HEK293 (cell line): ENCODE measurements around the gene TP53BP1.

Source experiments
- CTCF ChIA-PET: fragments of 350-600 bp; formaldehyde crosslinking; extraction: SDS; loops from one replicate; lab custom pipeline; 2021; ENCODE audit warnings: antibody characterized with exemption; lab: Yijun Ruan, JAX
- POLR2A ChIA-PET: fragments of 300-600 bp; formaldehyde crosslinking; extraction: SDS; loops from one replicate; lab custom pipeline; 2020; ENCODE audit warnings: antibody characterized with exemption, inconsistent platforms; lab: Yijun Ruan, JAX
- H3K27ac ChIP-seq: fragments of 200-500 bp; sonication (Bioruptor generic); 2 replicates; pipeline ENCODE4 v1.5.1; 2014; ENCODE audit warnings: low read depth, low read length, control low read depth, inconsistent platforms; ENCODE audit errors: extremely low read depth
- H3K36me3 ChIP-seq, 2 experiments: fragments of 200-500 bp in 1 of 2; sonication (Bioruptor generic) in 1 of 2; 1 replicate in 1 of 2; 2 replicates in 1 of 2; pipeline ENCODE4 v1.5.1; 2014 to 2017; ENCODE audit warnings: inconsistent platforms in 2 of 2, low read length in 2 of 2; ENCODE audit not compliant: control insufficient read depth in 2 of 2, insufficient read depth in 1 of 2
- H3K4me1 ChIP-seq: fragments of 200-500 bp; sonication (Bioruptor generic); 2 replicates; pipeline ENCODE4 v1.5.1; 2014; ENCODE audit warnings: mild to moderate bottlenecking, low read length, inconsistent platforms; ENCODE audit not compliant: control insufficient read depth, insufficient read depth
- H3K4me3 ChIP-seq: 2 replicates; pipeline ENCODE4 v1.5.1; 2011; ENCODE audit warnings: low read depth, mild to moderate bottlenecking, control low read depth, low read length, moderate library complexity
- H3K9me3 ChIP-seq: fragments of 200-500 bp; sonication (Bioruptor generic); 2 replicates; pipeline ENCODE4 v1.5.1; 2014; ENCODE audit warnings: low read depth, low read length, inconsistent platforms; ENCODE audit not compliant: control insufficient read depth, insufficient read depth
- IKZF3 ChIP-seq: fragments of 450-650 bp; IDR thresholded peaks from 2 replicates; pipeline ENCODE4 v1.5.0; 2018; ENCODE audit warnings: missing biosample characterization, mild to moderate bottlenecking, missing genetic modification characterization, moderate library complexity
- MYNN ChIP-seq: fragments of 450-650 bp; formaldehyde crosslinking; IDR thresholded peaks from 2 replicates; pipeline ENCODE4 v1.5.1; 2016; ENCODE audit warnings: missing biosample characterization, missing genetic modification characterization, borderline replicate concordance
- TCF7L2 ChIP-seq: IDR thresholded peaks from 2 replicates; pipeline ENCODE4 v1.6.1; 2011; ENCODE audit warnings: low read depth, mild to moderate bottlenecking, inconsistent platforms, low read length, moderate library complexity, borderline replicate concordance
- ZBTB1 ChIP-seq: fragments of 450-650 bp; formaldehyde crosslinking; IDR thresholded peaks from 2 replicates; pipeline ENCODE4 v1.5.1; 2016; ENCODE audit warnings: missing biosample characterization, missing genetic modification characterization
- ZBTB17 ChIP-seq: fragments of 450-650 bp; formaldehyde crosslinking; IDR thresholded peaks from 2 replicates; pipeline ENCODE4 v1.5.1; 2016; ENCODE audit warnings: missing biosample characterization, missing genetic modification characterization
- ZBTB20 ChIP-seq: fragments of 450-650 bp; formaldehyde crosslinking; IDR thresholded peaks from 2 replicates; pipeline ENCODE4 v1.5.1; 2016; ENCODE audit warnings: missing biosample characterization, missing genetic modification characterization
- ZIC2 ChIP-seq: fragments of 450-650 bp; formaldehyde crosslinking; IDR thresholded peaks from 2 replicates; pipeline ENCODE4 v1.5.1; 2016; ENCODE audit warnings: missing biosample characterization, missing genetic modification characterization
- ZNF138 ChIP-seq: fragments of 450-650 bp; formaldehyde crosslinking; IDR thresholded peaks from 2 replicates; pipeline ENCODE4 v1.5.1; 2016; ENCODE audit warnings: missing biosample characterization, missing genetic modification characterization, borderline replicate concordance
- ZNF2 ChIP-seq: fragments of 450-650 bp; formaldehyde crosslinking; IDR thresholded peaks from 2 replicates; pipeline ENCODE4 v1.5.1; 2016; ENCODE audit warnings: missing biosample characterization, missing genetic modification characterization
- ZNF302 ChIP-seq: fragments of 450-650 bp; formaldehyde crosslinking; IDR thresholded peaks from 2 replicates; pipeline ENCODE4 v1.5.1; 2016; ENCODE audit warnings: missing biosample characterization, missing genetic modification characterization, low read depth
- ZNF366 ChIP-seq: fragments of 450-650 bp; formaldehyde crosslinking; conservative IDR thresholded peaks from 2 replicates; pipeline ENCODE4 v1.5.1; 2016; ENCODE audit warnings: missing biosample characterization, missing genetic modification characterization
- ZNF391 ChIP-seq: fragments of 450-650 bp; formaldehyde crosslinking; IDR thresholded peaks from 2 replicates; pipeline ENCODE4 v1.5.1; 2016; ENCODE audit warnings: low read depth, missing biosample characterization, missing genetic modification characterization, borderline replicate concordance
- ZNF585B ChIP-seq: fragments of 450-650 bp; formaldehyde crosslinking; IDR thresholded peaks from 2 replicates; pipeline ENCODE4 v1.5.1; 2016; ENCODE audit warnings: missing biosample characterization, missing genetic modification characterization
- ZNF701 ChIP-seq: fragments of 450-650 bp; formaldehyde crosslinking; IDR thresholded peaks from 2 replicates; pipeline ENCODE4 v1.5.1; 2016; ENCODE audit warnings: missing biosample characterization, missing genetic modification characterization
- ZNF76 ChIP-seq: fragments of 450-650 bp; formaldehyde crosslinking; IDR thresholded peaks from 2 replicates; pipeline ENCODE4; 2016; ENCODE audit warnings: low read depth, missing biosample characterization, missing genetic modification characterization, borderline replicate concordance
- ZNF776 ChIP-seq: fragments of 450-650 bp; formaldehyde crosslinking; IDR thresholded peaks from 2 replicates; pipeline ENCODE4 v1.5.0; 2017; ENCODE audit warnings: missing biosample characterization, missing genetic modification characterization, borderline replicate concordance
- ZNF785 ChIP-seq: fragments of 450-650 bp; formaldehyde crosslinking; IDR thresholded peaks from 2 replicates; pipeline ENCODE4 v1.5.1; 2016; ENCODE audit warnings: missing biosample characterization, missing genetic modification characterization
- ZSCAN23 ChIP-seq: fragments of 450-650 bp; formaldehyde crosslinking; IDR thresholded peaks from 2 replicates; pipeline ENCODE4 v1.5.1; 2016; ENCODE audit warnings: missing biosample characterization, missing genetic modification characterization
- TF ChIP-seq, protein P1 (sequence below): fragments of 450-650 bp; formaldehyde crosslinking; conservative IDR thresholded peaks from 2 replicates; pipeline ENCODE4 v1.5.1; 2016; ENCODE audit warnings: low read depth, missing biosample characterization, missing genetic modification characterization
- TF ChIP-seq, protein P2 (sequence below): fragments of 450-650 bp; formaldehyde crosslinking; IDR thresholded peaks from 2 replicates; pipeline ENCODE4 v1.5.1; 2016; ENCODE audit warnings: missing biosample characterization, missing genetic modification characterization
- TF ChIP-seq, protein P3 (sequence below): fragments of 450-650 bp; IDR thresholded peaks from 2 replicates; pipeline ENCODE4 v1.5.1; 2018; ENCODE audit warnings: missing biosample characterization, missing genetic modification characterization

TP53BP1 gene

DNA sequence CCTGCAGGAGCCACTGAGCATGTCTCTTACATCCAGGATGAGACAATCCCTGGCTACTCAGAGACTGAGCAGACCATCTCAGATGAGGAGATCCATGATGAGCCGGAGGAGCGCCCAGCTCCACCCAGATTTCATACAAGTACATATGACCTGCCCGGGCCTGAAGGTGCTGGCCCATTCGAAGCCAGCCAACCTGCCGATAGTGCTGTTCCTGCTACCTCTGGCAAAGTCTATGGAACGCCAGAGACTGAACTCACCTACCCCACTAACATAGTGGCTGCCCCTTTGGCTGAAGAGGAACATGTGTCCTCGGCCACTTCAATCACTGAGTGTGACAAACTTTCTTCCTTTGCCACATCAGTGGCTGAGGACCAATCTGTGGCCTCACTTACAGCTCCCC, 30.7 kb upstream of the TP53BP1 start (continued):
- no peak for TF ChIP-seq ZNF585B

- CTCF ChIA-PET = interaction anchor here (1.9 kb wide), 1 partner anchor 8 kb away, joined by 11 read pairs; no protein-coding TSS in a partner anchor
- H3K27ac ChIP-seq = no peak overlapping the region
- H3K36me3 ChIP-seq = peaks cover 0 to 50% of the 10 kb centered on the region in 2 experiments; a peak in 1 of 3 replicates
- peaks cover 6% of the 10 kb centered on the region; the same call in 1 of the 2 replicates for H3K4me1 ChIP-seq
- POLR2A ChIA-PET = no interaction called here
- TF ChIP-seq ZNF76 (no peak), TCF7L2 (no peak), ZSCAN23 (tag by site-specific recombination) (no peak), ZNF366 (no peak), ZBTB17 (tag by site-specific recombination) (no peak), ZNF776 (tag by site-specific recombination) (no peak), ZBTB20 (no peak), ZNF302 (tag by site-specific recombination) (no peak), ZNF701 (no peak)
- TF ChIP-seq, protein P1, sequence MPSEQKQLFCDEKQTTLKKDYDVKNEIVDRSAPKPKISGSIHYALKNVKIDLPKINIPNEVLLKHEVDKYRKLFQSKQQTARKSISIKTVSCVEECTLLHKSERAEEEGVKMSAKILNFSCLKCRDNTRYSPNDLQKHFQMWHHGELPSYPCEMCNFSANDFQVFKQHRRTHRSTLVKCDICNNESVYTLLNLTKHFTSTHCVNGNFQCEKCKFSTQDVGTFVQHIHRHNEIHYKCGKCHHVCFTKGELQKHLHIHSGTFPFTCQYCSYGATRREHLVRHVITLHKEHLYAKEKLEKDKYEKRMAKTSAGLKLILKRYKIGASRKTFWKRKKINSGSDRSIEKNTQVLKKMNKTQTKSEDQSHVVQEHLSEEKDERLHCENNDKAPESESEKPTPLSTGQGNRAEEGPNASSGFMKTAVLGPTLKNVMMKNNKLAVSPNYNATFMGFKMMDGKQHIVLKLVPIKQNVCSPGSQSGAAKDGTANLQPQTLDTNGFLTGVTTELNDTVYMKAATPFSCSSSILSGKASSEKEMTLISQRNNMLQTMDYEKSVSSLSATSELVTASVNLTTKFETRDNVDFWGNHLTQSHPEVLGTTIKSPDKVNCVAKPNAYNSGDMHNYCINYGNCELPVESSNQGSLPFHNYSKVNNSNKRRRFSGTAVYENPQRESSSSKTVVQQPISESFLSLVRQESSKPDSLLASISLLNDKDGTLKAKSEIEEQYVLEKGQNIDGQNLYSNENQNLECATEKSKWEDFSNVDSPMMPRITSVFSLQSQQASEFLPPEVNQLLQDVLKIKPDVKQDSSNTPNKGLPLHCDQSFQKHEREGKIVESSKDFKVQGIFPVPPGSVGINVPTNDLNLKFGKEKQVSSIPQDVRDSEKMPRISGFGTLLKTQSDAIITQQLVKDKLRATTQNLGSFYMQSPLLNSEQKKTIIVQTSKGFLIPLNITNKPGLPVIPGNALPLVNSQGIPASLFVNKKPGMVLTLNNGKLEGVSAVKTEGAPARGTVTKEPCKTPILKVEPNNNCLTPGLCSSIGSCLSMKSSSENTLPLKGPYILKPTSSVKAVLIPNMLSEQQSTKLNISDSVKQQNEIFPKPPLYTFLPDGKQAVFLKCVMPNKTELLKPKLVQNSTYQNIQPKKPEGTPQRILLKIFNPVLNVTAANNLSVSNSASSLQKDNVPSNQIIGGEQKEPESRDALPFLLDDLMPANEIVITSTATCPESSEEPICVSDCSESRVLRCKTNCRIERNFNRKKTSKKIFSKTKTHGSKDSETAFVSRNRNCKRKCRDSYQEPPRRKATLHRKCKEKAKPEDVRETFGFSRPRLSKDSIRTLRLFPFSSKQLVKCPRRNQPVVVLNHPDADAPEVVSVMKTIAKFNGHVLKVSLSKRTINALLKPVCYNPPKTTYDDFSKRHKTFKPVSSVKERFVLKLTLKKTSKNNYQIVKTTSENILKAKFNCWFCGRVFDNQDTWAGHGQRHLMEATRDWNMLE = no peak
- TF ChIP-seq, all 188 proteins: peak for 0
- H3K9me3 ChIP-seq = no peaks in the 10 kb centered on the region
- H3K4me3 ChIP-seq = no peak overlapping the region
Measured at GRCh38 chr15:43522247-43522646, 29.3 kb upstream of the TP53BP1 start.

- H3K4me1 ChIP-seq = peaks cover 7% of the 10 kb centered on the region; the same call in 1 of the 2 replicates
- no peaks in the 10 kb centered on the region for H3K9me3 ChIP-seq
- CTCF ChIA-PET = no interaction called here
- TF ChIP-seq, protein P2, sequence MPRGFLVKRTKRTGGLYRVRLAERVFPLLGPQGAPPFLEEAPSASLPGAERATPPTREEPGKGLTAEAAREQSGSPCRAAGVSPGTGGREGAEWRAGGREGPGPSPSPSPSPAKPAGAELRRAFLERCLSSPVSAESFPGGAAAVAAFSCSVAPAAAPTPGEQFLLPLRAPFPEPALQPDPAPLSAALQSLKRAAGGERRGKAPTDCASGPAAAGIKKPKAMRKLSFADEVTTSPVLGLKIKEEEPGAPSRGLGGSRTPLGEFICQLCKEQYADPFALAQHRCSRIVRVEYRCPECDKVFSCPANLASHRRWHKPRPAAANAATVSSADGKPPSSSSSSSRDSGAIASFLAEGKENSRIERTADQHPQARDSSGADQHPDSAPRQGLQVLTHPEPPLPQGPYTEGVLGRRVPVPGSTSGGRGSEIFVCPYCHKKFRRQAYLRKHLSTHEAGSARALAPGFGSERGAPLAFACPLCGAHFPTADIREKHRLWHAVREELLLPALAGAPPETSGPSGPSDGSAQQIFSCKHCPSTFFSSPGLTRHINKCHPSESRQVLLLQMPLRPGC (tag by site-specific recombination) = no peak
- TF ChIP-seq ZNF391 (no peak), ZIC2 (tag by site-specific recombination) (no peak), ZNF2 (tag by site-specific recombination) (no peak), ZNF785 (no peak), IKZF3 (tag by site-specific recombination) (no peak), MYNN (tag by site-specific recombination) (no peak), ZBTB1 (tag by site-specific recombination) (no peak), ZNF138 (tag by site-specific recombination) (no peak)
- TF ChIP-seq, protein P3, sequence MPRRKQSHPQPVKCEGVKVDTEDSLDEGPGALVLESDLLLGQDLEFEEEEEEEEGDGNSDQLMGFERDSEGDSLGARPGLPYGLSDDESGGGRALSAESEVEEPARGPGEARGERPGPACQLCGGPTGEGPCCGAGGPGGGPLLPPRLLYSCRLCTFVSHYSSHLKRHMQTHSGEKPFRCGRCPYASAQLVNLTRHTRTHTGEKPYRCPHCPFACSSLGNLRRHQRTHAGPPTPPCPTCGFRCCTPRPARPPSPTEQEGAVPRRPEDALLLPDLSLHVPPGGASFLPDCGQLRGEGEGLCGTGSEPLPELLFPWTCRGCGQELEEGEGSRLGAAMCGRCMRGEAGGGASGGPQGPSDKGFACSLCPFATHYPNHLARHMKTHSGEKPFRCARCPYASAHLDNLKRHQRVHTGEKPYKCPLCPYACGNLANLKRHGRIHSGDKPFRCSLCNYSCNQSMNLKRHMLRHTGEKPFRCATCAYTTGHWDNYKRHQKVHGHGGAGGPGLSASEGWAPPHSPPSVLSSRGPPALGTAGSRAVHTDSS (tag by site-specific recombination) = no peak
- H3K4me3 ChIP-seq = no peak overlapping the region
- POLR2A ChIA-PET = no interaction called here
- no peak overlapping the region for H3K27ac ChIP-seq
- peaks cover 0 to 50% of the 10 kb centered on the region in 2 experiments; a peak in 1 of 3 replicates for H3K36me3 ChIP-seq
Measured at GRCh38 chr15:43521419-43521818, 28.5 kb upstream of the TP53BP1 start.
